Lung microvascular endothelial cell (primary cell): Measurements from ENCODE around the gene SAT2. TPM values are rescaled to one million over a fixed set of nuclear protein-coding genes. Genes with fewer than 3 reads are reported as not detected.

Source experiments
- DNase-seq, 2 donors: peaks; one replicate each; pipeline versions ENCODE4 v3.0.0 to v3.0.0-alpha.2; 2010; ENCODE audit warnings: low read depth in 2 of 2
- total RNA-seq: library from RNA; depleted of rRNA; stranded (reverse); fragments of >200 nt; gene quantifications from 2 replicates; pipeline ENCODE4 v1.2.1, GENCODE V29; 2014

SAT2 gene
- total RNA-seq, 1 donor from 2014 or later: 33.3 TPM

- no peak for DNase-seq
These were observed 35.1 kb downstream of the SAT2 start for GRCh38 chr17:7592422-7593021.

- DNase-seq: no peak
These were observed 36.0 kb downstream of the SAT2 start for GRCh38 chr17:7591596-7591995.

GRCh38 chr17:7590743-7591142 lies 36.9 kb downstream of the SAT2 start:
- peak in 1 of 2 donors; percentile 25 for DNase-seq

- no peak for DNase-seq
These were observed 37.5 kb downstream of the SAT2 start, which contains the start of gene SOX15 for GRCh38 chr17:7589891-7590691. TSS of gene SOX15 (minus strand) at chr17:7590094. CDS start at chr17:7589676, 418 bp downstream.

GRCh38 chr17:7589204-7589868 lies 38.3 kb downstream of the SAT2 start:
- peak; percentile 86 to 89 for DNase-seq

GRCh38 chr17:7588553-7589203 lies 38.9 kb downstream of the SAT2 start:
- no peak for DNase-seq

- peak in 1 of 2 donors; percentile 50 for DNase-seq
These were observed 40.0 kb downstream of the SAT2 start for GRCh38 chr17:7587420-7588151.

- peak in 1 of 2 donors; percentile 35 for DNase-seq
These were observed 40.8 kb downstream of the SAT2 start for GRCh38 chr17:7586673-7587419.

GRCh38 chr17:7583253-7584109 lies 44.1 kb downstream of the SAT2 start, which contains the start of gene MPDU1:
TSS of gene MPDU1 (plus strand) at chr17:7583852. CDS start at chr17:7583863, 11 bp downstream.
- peak; percentile 96 to 97 for DNase-seq

- DNase-seq: no peak
These were observed 45.0 kb downstream of the SAT2 start for GRCh38 chr17:7582396-7583252.

- no peak for DNase-seq
These were observed 46.7 kb downstream of the SAT2 start for GRCh38 chr17:7580604-7581575.

GRCh38 chr17:7579834-7580603 lies 47.6 kb downstream of the SAT2 start:
- no peak for DNase-seq

GRCh38 chr17:7579001-7579833 lies 48.4 kb downstream of the SAT2 start, which contains the start of gene CD68:
TSS of gene CD68 (plus strand) at chr17:7579638. CDS start at chr17:7579678, 40 bp downstream.
- DNase-seq: peak; percentile 85 to 92

GRCh38 chr17:7577327-7578199 lies 50.1 kb downstream of the SAT2 start:
- no peak for DNase-seq
